Stimulated activated CD4-positive, alpha-beta T cell treated with anti-CD3 and anti-CD28 coated beads, Interleukin-2, amount 100 ng/mL, for 48 hours (primary cell): ENCODE measurements around the gene SHROOM3.
"Not testable (repeated sequence)": the region's sequence is repeated elsewhere in the genome, so short reads cannot be mapped to it uniquely, and the experiment has no call there.

ENCODE experiments used
- DNase-seq, 2 donors: peaks; one replicate each; pipeline ENCODE4 v3.0.0-alpha.2; 2020

Gene SHROOM3

DNA sequence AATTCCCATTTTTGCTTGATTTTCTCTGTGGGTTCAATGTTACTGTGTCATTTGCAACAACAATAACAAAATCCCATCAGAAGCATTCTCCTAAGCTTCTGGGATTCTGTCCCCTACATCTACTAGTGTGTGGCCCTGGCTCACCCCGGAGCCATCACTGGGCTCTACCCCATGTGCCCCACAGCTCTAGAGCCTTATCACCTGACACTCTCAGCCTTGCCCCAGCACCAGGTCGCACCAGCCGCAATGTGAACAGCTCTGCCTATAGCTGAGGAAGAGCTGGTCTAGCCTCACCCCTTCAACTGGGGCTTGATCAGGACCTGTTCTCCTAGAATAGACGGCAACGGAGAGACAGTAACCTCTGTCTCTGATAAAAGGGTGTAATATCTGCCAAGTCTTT, 161.7 kb downstream of the SHROOM3 start:
- no peak for DNase-seq

DNA sequence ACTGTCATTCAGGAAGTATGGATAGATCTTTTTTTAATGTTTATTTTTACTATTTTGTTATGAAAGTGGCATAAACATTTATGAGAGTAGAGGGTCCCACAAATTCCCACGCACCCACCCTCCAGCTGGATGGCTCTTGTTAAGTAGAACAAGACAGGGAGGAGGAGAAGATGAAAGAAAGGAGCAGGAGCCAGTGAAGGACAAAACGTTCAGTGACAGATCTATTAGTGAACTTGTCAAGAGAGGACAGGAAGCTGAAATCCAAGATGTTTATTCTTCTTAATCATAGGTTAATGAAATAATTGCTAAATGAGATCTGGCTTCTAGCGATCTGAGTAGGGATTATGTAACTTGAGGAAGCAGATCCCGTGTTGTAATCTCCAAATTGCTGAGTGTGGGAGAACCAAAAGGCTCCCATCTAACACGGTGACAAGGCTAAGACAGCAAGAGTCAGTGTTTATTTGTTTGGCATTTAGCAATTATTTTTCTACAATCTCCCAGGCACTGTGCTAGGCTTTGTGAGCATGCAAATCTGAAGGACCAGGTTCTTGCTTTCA, 162.5 kb downstream of the SHROOM3 start:
- no peak for DNase-seq

DNA sequence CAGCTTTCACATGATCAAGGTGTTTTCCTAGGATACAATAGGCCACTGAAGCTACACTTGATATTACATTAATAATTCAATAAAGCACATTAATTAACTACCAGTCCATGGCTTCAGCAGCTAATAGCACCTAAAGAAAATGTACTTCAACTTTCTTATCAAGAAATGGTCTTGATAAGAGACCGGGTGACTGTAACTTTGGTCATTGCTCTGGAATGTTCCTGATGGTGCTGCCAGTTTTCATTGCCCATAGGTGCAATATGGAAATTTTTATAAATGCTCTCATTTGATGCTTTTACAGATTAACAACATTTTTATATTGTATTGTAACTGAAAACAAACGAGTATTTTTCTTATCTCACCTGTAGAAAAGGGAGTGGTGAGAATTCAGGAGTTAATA, 165.4 kb downstream of the SHROOM3 start:
- no peak for DNase-seq

DNA sequence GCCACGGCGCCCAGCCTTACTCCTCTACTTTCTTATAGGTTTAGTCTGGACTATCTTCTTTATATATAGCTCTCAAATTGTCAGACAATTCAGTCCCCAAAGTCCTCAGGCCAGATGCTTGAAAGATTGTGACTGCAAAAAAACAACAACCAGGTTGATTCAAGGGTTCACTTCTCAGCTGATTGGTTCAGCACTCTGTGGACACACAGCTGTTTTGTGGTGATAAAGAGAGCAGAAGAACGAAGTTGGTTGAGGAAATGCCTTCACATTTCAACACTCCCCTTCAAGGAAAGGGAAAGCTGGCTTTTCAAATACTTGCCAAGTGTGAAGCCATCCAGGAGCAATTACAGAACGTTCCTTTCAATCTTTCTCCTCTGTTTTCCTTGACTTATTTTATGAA, 166.8 kb downstream of the SHROOM3 start:
- no peak for DNase-seq

DNA sequence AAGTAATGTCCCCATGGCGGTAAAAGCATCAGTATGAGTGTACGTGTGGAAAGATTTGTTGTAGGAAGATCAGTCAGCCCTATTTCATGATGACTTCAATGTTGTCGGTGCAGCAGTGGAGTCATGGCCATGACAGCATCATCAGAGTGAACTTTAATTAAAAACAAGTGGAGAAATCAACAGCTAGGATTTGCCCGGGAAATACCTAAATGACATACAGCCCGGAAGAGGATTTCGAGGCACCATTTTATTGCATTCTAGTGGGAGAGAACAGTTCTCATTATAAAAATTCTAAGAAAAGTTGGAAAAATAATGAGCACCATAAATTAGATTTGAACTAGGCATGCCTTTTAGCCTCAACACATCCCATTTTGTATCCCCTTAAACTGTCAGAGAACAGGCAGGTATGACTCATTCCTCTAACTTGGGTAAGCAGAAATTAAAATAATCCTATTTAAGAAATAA, 170.1 kb downstream of the SHROOM3 start:
- DNase-seq, result no peak

DNA sequence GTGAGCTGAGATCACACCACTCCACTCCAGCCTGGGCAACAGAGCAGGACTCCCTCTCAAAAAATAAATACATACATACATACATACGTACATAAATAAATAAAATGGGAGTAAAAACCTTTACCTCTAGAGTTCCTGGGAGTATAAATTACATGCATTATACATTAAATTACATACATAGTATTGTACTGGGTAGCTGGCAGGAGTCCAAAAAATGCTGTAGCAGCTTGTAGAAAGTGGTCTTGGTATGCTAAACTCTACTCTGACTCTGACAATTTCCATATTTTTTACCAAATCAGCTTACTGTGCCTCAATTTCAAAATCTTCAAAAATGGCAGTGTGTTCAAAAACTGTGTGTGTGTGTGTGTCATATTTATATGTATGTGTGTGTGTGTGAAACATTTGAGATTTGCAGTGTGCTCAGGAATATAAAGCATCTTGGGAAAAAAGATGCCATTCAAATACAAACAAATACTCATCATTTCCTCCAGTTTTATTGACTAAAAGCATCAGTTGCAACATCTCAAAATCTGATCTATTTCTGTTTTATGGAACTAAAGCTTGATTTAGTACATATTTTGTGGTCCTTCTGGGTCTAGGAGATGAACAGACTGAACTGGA, 171.7 kb downstream of the SHROOM3 start:
- no peak for DNase-seq

DNA sequence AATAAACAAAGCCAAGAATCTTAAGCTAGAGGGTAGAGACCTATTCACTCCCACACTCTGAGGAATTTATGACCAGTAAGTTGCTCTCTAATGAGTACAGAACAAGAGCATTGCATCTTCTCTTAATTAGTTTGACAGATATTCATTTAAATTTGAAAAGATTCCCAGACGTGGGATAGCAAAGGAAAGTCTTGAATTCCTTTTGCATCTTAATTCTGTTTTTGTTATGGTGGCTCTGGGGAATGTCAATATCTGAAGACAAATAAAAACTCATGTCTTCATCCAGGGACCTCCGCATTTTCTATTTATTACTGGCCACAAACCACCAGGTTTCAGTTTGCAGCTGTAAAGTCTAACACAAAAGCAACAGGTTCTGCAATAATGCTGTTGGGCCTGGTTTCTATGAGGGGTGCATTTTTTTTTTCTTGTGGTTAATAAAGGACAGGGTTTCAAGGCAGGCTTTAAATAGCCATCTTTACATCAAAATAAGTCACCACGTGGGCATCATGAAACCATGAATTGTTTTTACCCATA, 172.3 kb downstream of the SHROOM3 start:
- DNase-seq, result no peak

DNA sequence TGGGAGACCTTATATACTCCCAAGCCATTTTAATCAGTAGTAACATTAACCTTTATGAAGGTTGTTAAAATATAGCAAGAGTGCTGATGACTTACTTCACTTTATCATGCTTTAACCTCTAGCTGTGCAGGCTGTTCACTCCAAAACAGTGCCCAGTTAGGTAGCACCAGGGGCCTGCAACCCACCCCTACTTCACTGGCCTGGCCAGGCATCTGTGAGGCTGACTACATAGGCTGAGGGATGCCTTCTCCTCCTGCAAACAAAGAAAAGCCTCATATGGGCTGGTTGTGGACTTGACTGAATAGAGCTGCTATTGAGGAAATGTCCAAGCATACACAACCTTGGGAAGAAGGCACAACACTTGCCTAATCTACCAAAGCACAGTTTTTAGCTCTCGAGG, 172.8 kb downstream of the SHROOM3 start:
- no peak for DNase-seq

DNA sequence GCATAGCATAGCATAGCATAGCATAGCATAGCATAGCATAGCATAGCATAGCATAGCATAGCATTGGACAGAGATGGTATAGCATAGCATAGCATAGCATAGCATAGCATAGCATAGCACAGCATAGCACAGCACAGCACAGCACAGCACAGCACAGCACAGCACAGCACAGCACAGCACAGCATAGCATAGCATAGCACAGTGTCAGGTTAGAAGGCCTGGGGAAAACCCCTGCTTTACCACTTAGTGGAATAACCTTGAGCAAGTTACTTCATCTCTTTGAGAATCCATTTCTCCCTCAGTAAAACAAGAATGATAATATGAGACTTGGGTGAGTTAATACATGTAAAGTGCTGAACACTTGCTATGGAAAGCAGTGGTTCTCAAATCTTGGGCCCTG, 173.5 kb downstream of the SHROOM3 start:
- DNase-seq, result not testable (repeated sequence)

DNA sequence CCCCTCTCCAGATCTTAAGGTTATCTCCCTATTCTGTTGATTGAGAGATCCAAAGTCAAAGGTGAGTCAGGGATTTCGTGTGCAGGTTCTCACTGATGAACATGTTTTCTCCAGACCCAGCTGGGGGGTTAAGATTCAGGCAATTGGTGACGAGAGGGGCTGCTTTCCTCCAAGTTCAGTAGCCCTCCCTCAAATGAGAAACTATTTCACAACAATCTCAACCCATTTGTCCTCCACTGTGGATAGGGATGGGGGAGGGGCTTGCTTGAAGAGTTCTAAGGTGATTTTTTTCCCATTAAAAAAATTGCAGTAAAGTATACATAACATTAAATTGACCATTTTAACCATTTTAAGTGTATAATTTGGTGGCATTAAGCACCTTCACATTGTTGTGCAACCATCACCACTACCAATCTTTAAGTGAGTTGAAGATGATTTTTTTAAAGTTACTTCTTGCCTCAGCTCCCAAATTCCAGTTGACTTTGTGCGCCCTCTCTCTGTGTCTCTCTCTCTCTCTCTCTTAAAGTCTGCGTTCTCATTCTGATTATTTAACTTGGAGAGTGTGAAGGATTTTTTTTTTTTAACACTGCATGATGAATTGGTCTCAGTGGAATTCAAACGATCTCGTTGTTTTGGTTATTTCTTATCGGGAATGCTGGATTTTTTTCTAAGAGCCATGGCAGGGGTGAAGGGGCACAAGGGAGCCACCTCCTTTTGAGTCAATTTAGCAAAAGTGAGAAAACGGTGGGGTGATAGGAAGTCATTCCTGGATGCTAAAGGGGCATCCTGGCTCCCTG, 175.9 kb downstream of the SHROOM3 start:
- no peak for DNase-seq

DNA sequence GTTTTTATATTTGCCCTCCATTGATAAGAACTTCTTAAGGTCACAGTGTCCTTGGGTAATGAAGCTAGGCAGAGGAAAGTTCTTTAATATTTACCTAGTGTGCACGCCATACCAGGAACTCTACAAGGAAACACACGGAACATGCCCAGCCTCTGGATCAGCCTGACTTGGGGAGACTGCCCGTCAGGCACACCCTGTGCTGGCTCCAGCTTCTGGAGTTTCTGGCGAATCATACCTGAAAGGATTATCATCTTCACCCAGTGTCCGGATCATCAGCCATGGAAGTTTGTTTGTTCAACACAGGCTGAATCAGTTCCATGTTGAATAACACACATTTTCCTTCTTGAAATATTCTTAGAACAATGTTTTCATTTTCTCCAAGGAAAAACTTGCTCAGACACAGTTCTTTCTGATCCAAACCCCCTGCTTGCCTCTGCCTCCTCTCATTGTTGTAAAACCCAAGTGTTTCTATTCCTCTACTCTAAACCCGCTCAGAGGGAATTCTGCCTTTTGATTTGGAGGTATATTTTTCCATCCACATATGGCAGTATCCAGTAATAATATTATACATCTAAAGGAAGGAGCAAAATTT, 176.7 kb downstream of the SHROOM3 start:
- DNase-seq, result no peak

DNA sequence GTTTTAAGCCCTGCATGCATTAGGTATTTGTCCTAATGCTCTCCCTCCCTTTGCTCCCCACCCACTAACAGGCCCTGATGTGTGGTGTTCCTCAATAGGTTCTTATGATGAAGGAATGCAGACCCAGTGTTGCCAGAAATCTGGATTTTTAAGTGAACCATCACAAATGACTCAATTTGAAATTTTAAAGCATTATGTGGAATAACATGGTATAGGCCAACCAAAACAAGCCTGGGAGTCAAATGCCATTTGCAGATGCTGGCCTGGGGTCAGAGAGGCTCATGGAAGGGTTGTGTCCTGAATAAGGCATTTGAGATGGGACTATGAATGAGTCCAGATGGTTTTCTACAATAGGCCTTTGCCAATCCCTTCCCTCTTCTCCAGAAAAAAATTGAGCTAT, 179.6 kb downstream of the SHROOM3 start:
- DNase-seq, result no peak

DNA sequence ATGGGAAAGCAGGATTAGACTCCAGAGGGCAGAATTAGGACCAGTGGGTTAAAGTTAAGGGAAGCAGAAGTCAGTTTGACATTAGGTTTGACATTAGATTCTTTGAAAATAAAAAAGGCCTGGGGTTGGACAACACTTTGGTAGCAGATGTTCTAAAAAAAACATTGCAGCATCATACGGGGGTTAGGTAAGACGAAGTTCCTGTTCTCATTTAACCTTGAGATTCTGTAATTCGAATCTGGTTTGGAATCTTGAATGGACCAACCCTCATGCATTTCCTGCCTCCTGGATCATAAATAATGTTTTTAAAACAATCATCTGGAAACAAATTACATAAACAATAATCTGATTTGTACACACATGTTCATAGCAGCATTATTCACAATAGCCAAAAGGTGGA, 181.0 kb downstream of the SHROOM3 start:
- no peak for DNase-seq

DNA sequence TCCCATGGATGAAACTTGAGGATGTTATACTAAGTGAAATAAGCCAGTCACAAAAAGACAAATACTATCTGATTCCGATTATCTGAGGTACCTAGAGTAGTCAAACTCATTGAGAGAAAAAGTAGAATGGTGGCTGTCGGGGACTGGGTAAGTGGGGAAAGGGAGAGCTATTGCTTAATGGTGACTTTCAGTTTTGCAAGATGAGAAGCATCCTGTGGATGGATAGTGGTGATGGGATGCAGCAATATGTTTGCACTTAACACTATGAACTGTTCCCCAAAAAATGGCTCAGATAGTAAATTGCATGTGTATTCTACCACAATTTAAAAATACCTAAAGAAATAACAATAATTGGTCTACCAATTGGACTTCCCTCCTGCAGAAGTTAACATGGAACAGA, 181.5 kb downstream of the SHROOM3 start:
- DNase-seq, result no peak

DNA sequence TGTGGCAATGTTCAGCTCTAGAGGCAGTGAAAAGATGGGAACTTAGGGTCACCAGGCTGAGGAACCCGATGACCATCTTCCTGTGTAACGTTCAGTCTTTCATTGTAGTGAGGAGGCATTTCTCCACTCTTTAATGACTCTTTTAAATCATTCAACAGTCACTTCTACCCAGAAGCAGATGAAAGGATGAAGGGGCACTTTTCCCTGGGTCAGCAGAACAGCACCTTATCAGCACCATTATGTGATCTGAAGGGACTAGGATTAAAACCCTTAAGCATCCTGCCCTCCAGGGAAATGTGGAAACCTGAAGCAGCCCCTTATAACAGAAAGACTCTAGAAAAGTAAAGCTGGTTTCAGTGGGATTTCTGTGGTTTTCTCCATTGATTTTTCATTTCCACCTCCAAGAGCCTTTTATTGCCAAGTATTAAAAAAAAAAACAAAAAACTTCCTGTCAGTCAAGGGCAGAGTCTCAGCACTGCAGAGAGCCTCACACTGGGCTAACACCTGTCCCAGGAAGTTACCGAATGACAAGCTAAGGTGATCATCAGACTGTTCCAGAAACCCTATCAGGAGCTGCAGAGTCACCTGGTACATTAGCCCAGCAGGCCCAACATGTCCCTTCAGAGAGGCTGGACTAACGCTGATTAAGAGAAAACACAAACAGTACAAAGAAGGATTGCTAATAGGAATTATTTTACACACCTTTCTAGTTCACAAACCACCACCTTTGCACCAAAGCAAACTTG, 185.9 kb downstream of the SHROOM3 start:
- no peak for DNase-seq

DNA sequence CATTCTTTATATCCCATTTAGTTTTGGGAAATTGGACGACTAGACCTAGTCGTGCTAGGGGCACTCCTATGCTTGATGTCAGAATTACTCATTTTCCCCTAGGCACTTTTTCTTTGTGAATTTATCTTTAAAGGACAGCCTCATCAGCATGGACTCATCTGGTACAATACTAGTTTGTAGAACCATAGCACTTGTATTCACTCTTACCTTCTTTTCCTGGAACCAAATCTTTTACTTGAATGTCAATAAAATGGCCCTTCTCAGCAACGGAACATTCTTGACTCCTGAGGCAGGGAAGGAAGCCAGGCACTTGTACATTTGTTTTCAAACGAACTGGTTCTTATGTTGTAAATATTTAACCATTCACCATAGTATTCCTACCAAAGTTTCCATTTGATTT, 187.1 kb downstream of the SHROOM3 start:
- DNase-seq, result no peak

DNA sequence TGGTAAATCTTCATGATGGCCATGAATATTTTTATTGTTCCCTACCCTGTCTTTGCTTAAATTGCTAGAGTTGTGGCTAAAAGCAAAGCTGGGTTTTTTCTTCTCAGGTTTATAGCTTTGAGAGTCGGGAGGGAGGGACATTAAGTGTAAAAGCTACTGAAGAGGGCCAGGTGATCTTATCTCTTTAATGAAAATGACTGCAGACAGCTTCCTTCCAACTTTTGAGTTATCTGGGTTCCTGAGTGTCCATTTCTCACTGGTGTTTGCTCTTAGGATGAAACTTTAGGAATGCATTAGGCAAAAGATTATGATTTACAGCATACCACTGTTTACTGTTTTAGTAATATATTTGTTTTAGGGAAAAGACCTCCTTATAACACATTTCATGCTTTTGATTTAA, 187.7 kb downstream of the SHROOM3 start:
- no peak for DNase-seq

DNA sequence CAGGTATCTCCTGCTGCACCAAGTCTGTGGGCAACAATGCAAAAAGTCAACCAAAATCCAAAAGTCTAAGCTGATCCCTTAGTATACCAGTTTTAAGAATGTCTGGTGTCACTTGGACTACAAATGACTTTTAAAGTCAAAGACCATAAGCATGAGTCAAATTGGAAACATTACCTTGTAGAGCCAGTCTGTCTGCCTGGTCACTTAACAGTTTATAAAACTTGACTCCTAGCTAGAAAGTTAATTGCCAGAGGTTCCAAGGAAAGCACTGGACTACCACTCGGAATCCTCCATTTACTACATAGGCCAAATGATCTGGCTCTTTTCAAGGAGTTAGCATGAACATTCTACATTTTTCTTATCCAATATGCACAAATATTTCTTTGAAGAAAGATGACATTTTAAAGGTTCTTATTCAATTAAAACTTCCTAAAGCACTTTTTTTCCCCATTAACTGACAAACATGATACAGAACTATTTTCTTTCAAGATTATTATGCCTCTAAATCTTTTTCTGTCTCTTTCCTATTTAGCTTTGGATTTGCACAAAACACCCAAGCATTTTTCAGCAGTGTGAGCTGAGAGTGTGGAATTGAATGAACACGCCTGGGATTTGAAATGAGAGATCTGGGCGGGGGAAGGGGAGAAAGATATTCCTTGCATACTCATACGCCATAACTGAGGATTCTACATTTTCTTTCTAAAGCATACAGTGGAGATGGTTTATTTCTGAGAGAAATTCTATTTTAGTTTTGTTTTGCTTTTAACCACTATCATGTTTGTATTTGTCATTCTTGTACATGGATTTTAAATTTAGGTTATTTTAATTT, 188.4 kb downstream of the SHROOM3 start:
- no peak for DNase-seq

DNA sequence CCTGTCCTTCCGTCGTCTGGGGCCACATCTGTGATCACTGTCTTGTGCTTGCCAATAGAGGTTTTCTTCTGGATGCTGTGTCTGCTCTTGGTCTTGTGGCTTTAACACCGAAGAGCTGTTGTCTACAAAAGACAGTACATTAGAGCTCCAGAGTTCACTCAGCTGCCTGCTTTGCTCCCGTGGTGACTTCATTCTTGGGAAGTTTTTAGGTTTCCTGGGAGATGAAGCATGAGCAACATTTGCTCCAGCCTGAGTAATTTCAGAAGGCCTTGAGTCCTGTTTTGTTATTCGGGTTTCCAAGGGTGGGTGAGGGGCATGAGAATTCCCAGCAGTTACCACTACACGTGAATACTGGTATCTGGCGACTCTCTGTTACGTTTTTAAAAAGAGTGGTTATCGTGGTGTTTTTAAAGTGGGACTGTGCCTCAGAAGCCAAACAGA, 189.2 kb downstream of the SHROOM3 start:
- no peak for DNase-seq

DNA sequence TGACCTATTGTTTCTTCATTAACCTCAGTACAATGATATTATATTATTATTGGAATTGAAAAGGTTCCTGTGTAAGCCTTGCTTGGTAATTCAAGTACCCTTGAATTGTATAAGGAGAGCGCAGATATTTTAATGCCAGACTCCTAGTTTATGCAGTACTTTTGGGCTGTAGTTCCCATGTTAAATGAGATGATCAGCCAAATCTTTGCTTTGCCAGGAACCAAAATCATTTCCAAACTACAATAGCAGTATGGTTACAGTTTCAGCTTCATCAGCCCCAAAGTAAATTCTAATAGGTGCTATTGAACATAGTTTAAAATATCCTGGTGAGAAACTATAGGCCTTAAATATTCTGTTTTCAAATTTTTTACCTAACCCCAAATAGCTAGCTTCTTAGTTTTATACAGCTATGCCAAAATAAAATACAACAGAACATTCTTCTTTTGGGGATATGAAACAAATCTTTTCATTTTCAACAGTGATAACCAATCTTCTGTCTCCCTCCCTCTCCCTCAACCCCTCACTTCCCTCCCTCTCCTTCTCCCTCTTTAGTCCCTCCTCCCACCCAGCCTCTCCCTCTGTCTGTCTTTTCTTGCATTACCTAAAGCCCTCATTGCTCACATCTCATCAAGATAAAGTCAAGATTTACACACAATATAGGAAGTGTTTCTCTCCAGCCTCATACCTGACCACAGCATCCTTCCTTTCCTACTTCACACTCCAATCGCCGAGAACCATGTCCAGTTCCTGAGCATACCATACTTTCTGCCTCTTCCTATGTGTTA, 190.1 kb downstream of the SHROOM3 start:
- no peak for DNase-seq
